Measurements from ENCODE around the gene NR1I2.

NR1I2 gene

DNA sequence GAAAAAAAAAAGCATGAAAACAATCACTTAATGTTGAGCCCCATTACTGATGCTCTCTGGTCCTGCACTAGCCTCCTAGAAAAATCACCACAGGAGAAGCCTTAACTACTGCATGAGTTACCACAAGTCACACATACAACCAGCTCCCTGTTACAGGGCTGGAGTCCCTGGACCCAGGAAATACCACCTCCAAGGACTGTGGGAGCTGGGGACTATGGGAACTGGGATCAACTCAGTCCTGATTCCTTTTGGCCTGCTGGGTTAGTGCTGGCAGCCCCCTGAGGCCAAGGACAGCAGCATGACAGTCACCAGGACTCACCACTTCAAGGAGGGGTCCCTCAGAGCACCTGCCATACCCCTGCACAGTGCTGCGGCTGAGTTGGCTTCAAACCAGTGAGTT is 559 bp downstream of the NR1I2 start:
- no peak for DNase-seq

DNA sequence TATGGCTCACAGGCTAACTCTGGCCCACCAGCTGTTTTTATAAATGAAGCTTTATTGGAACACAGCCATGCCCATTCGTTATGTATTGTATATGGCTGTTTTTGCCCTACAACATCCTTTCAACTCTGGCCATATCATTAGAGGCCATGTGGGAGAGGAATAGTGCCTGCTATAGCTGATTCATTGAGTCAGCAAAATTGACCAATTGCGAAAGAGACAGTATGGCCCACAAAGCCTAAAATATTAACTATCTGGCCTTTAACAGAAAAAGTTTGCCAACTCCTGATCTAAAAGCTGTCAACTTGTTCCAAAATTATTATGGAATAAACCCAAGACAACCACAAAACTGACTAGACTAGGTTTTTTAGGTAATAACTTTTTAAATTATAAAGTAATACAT is 1.4 kb downstream of the NR1I2 start:
- DNase-seq, result no peak

DNA sequence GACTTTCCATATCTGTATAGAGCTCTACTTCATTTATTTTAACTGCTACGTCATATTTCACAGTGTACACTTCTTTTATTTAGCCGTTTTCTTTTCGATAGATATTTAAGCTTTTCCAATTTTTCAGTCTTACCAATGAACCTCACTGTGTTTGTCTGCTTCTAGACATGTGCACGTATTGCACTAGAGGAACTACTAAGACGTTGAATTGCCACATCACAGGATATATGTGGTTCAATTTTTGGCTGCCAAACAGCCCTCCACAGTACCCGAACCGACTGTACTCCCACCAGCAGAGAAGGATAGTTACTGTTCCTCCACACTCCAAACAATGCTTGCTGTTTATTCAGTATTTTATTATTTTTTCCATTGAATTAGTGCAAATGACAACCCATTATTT is 2.0 kb downstream of the NR1I2 start:
- DNase-seq, result no peak

DNA sequence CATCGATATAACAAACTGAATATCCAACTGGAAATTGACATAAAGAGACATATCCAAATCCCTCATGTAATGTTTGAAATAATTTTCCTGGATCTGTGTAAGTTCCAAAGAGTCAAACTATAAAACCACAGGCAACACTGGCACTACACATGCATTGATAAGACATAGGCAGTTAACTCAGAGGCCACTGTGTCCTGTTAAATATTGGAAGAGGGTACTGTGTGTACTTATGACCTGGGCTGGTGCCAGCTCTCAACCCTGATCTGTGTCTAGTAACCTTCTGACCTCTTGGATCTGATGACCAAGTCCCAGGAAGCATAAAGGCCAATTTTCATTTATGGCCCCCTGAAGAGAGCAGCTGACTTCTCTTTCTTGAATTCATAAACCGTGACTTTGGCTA is 4.5 kb downstream of the NR1I2 start:
- no peak for DNase-seq

- no peak for DNase-seq
These were observed 8.5 kb downstream of the NR1I2 start for GRCh38 chr3:119790369-119790768.

DNA sequence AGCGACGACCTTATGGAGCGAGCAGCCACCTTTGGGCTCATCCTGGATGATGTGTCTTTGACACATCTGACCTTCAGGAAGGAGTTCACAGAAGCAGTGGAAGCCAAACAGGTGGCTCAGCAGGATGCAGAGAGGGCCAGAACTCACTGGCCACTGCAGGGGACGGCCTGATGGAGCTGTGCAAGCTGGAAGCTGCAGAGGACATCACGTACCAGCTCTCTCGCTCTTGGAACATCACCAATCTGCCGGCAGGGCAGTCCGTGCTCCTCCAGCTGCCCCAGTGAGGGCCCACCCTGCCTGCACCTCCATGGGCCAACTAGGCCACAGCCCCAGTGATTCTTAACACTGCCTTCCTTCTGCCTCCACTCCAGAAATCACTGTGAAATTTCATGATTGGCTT is 10.4 kb downstream of the NR1I2 start:
- no peak for DNase-seq

GRCh38 chr3:119794401-119794800 is 12.5 kb downstream of the NR1I2 start:
- no peak for DNase-seq

DNA sequence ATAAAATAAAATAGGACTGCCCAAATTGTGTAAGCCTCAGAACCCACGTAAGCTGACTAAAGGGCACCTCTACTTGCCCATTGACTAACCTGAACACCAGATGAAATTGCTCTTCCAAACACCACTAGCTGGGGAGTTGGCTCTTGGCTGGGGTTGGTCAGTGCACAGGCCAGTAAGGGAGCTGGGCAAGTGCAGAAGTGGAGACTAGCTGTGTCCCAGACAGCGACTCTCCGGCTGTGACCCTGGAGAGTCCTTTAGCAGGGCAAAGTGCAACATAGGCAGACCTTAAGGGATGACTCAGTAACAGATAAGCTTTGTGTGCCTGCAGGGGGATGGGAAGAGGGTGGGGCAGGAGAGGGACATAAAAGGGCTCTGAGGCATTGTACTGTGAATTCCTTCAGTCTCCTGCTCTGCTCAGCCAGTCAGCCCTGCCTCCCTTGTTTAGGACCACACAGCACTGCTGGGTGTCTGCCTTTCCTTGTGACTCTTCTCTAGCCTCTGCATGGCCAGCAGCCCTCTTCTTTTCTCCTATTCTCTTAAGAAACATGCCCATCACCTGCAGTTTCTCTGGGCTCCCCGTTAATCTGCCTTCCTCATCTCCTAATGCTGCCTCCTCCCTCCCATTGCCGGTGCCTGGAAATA is 13.2 kb downstream of the NR1I2 start:
- DNase-seq, result no peak

- DNase-seq, result no peak
These were observed 13.9 kb downstream of the NR1I2 start for GRCh38 chr3:119795849-119796248.

DNA sequence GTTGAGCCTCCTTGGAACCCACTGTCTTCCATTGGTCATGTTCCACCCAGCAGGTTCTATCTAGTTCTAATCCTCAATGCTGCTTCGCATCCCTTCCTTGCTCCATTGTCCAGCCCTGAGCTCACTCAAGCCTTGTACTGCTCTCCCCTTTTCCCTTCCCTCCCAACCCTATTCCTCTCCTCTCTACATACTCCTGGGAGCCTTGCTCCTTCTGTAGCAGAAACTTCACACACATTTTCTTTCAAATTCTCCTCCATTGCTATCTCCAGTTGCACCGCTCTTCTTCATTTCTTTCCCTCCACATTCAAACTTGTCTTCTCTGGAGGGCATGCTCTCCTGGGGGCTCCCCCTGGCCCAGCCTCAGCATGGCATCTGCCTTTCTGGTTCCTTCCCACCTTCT is 14.5 kb downstream of the NR1I2 start:
- no peak for DNase-seq

GRCh38 chr3:119796785-119797184 is 14.9 kb downstream of the NR1I2 start:
- no peak for DNase-seq

DNA sequence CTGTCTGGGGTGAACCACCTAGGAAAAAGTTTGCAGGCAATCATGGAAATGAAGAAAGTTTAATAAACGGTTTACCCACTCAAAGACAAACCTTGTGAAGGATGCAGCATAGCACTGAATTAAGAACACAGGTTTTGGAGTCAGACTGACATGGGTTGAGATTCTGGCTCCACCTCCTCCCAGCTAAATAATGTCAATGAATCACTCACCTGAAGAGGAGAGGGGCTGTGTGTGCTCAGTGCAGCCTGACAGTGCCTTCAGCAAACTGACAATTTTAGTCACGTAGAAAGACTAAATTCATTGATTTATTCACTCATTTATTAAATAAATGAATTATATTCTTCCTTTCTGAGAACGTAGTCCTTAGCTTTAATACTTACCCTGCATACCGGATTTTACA is 18.9 kb downstream of the NR1I2 start:
- DNase-seq, result no peak

DNA sequence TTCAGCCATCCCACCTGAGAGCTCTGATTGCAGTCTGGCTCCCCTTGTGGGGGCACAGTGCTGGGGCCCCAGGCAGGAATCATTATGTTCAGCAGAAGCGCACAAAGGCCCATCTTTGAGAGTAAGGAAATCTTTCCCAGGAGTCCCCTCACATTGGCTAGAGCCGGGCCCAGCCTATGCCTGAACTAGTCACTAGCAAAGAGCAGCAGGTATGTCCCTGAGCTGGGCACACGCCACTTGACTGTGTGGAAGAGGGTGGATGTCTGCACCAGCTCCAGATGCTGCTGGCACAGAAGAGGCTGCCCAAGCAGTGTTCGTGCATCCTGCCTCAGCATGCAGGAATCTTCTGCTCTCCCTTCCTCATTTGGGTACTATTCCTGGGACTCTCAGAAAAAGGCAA is 26.3 kb downstream of the NR1I2 start:
- DNase-seq, result no peak

- DNase-seq, result no peak
These were observed 26.9 kb downstream of the NR1I2 start for GRCh38 chr3:119808843-119809242.

GRCh38 chr3:119809249-119810017 is 27.5 kb downstream of the NR1I2 start:
- DNase-seq, result no peak

DNA sequence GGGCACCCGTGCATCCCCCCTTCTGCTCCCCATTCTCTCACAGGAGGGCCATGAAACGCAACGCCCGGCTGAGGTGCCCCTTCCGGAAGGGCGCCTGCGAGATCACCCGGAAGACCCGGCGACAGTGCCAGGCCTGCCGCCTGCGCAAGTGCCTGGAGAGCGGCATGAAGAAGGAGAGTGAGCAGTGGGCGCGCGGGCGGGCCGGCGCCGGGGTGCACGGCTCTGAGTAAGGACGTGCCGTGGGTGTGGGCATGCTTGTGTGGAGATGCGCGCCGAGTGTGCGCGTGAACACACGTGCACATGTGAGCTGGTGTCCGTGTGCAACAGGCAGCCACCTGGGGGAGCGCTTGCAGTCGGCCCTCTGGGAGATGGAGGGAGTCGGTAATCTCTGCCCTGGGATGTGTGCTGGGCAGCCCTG is 28.1 kb downstream of the NR1I2 start:
- DNase-seq, result no peak

GRCh38 chr3:119812491-119813058 is 30.7 kb downstream of the NR1I2 start:
- DNase-seq, result no peak

DNA sequence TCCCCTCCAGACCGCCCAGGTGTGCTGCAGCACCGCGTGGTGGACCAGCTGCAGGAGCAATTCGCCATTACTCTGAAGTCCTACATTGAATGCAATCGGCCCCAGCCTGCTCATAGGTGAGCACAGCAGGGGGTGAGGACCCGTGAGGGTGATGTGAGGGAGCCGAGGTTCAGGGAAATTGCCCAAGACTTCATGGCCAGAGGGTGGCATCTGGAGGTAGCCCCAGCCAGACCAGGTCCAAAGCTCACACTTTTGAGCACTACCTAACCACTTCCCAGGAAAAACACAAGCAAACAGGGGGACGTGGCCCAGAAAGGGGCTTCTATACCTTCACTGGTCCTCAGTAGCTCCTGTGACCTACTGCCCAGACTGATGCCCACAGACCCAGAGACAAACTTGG is 33.8 kb downstream of the NR1I2 start:
- no peak for DNase-seq

- no peak for DNase-seq
These were observed 35.2 kb downstream of the NR1I2 start for GRCh38 chr3:119817071-119817470.

GRCh38 chr3:119817583-119818363 is 35.9 kb downstream of the NR1I2 start:
- no peak for DNase-seq

GRCh38 chr3:119818937-119819336 is 37.0 kb downstream of the NR1I2 start:
- DNase-seq, result no peak

DNA sequence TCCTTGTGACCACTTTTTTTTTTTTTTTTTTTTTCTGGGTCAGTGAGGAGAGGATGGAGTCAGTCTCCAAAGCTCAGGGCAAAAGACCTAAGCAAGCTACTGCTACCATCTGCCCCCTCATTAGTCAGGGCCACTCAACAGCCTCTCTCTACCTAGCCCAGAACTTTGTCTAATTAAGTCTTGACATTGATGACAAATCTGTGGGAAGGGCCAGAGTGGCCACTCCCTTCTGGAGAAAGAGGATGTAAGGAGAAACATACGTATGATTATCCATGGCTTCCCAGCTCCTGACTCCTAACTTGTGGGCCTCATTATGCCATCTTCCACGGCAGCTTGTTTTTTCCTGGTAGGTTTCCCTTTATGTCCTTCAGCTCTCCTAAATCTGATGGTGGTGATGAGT is 37.9 kb downstream of the NR1I2 start:
- DNase-seq, result no peak

DNA sequence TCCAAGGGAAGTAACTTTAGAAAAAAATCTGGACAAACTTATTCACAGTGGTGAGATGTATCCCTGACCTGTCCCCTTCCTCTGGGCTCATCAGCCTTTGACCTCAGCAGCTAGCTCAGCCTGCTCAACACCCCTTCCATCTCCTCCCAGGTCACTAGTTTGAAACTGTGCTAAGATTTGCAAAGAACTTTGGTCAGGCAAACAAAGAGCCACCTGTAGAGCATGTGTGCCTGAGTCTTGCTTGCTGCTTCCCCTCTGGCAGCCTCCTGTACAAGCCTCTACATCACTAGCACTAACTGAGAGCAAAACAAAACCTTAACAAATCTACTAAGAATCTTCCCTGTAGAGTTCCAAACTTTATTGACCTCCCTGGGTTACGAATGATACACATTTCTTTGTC is 43.9 kb downstream of the NR1I2 start:
- no peak for DNase-seq
